Transverse colon (tissue), 4 donors: Measurements from ENCODE around the gene SUCO.

Source experiments
- EP300 ChIP-seq: sonication (generic); formaldehyde crosslinking; IDR thresholded peaks from one replicate; pipeline ENCODE4 v1.6.1; 2017; ENCODE audit warnings: antibody characterized with exemption, low read depth
- POLR2AphosphoS5 ChIP-seq, 3 donors: sonication (generic); formaldehyde crosslinking; IDR thresholded peaks; one replicate each; pipeline ENCODE4 v1.6.1; 2016; ENCODE audit warnings: antibody characterized with exemption in 3 of 3
- TF ChIP-seq, protein P1 (sequence below), 5 experiments: fragments of 200-600 bp in 3 of 5; fragments of 450-650 bp in 2 of 5; sonication (generic) in 3 of 5; IDR thresholded peaks; 1 replicate in 2 of 5; 2 replicates in 3 of 5; pipeline ENCODE4 v1.5.1; 2016 to 2017; ENCODE audit warnings: antibody characterized with exemption in 5 of 5, inconsistent platforms in 3 of 5, mild to moderate bottlenecking in 2 of 5, moderate library complexity in 1 of 5

DNA sequence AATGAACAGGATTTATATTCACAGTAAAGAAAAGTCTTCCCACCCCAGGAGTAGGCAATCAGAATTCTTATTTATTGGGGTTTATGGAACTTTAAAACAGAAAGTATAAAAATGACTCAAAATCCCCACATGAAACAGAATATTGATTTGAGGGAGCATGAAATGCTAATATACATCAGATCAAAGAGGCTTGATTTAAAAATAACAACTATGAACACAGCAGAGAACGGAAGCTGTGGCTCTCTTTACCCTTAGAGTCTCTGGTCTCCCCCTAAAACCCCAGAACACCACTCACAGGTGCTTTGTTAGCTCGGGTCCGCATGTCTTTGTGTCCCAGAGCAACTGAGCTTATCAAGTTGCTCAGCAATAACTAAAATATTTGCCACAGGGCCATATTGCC, 94.8 kb downstream of the SUCO start:
- TF ChIP-seq POLR2AphosphoS5 (IDR thresholded peaks at IDR 0.05), result no peak
- TF ChIP-seq, protein P1, sequence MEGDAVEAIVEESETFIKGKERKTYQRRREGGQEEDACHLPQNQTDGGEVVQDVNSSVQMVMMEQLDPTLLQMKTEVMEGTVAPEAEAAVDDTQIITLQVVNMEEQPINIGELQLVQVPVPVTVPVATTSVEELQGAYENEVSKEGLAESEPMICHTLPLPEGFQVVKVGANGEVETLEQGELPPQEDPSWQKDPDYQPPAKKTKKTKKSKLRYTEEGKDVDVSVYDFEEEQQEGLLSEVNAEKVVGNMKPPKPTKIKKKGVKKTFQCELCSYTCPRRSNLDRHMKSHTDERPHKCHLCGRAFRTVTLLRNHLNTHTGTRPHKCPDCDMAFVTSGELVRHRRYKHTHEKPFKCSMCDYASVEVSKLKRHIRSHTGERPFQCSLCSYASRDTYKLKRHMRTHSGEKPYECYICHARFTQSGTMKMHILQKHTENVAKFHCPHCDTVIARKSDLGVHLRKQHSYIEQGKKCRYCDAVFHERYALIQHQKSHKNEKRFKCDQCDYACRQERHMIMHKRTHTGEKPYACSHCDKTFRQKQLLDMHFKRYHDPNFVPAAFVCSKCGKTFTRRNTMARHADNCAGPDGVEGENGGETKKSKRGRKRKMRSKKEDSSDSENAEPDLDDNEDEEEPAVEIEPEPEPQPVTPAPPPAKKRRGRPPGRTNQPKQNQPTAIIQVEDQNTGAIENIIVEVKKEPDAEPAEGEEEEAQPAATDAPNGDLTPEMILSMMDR (IDR thresholded peaks at IDR 0.05), result no peak
- TF ChIP-seq EP300, result no peak
